Activated CD4-positive, alpha-beta T cell treated with anti-CD3 and anti-CD28 coated beads, Interleukin-2, amount 50 U/mL, for 16 hours (primary cell): ENCODE data around the gene PTGR1.

Source experiments
- DNase-seq: peaks from one replicate; pipeline ENCODE4 v3.0.0-alpha.2; 2020

Gene PTGR1

DNA sequence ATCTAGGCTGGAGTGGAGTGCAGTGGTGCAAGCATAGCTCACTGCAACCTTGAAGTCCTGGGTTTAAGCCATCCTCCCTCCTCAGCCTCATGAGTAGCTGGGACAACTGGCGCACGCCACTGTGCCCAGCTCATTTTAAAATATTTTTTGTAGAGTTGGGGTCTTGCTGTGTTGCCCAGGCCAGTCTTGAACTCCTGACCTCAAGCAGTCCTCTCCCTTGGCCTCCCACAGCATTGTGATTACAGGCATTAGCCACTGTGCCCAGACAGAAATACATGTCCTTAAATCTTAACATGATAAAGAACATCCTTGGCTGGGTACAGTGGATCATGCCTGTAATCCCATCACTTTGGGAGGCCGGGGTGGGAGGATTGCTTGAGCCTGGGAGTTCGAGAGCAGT is 67.7 kb downstream of the PTGR1 start:
- no peak for DNase-seq

DNA sequence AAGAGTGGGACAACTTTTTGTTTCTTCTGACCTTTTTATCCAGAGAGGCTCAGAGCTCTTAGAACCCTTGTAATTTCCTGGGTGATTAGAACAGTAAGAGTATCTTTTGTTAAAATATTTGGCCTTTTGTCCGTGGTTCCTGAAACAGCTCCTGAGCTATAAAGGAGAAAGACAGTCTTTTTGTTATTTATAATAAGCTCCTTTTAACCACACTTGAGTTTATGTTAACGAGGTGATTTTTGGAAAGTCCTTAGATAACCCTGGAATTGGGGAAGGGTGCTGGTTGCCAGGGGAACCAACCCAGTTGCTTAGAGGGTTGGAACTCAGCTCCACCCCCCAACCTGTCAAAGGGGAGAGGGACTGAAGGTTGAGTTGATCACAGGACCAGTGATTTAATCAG is 69.7 kb downstream of the PTGR1 start:
- DNase-seq, result no peak

DNA sequence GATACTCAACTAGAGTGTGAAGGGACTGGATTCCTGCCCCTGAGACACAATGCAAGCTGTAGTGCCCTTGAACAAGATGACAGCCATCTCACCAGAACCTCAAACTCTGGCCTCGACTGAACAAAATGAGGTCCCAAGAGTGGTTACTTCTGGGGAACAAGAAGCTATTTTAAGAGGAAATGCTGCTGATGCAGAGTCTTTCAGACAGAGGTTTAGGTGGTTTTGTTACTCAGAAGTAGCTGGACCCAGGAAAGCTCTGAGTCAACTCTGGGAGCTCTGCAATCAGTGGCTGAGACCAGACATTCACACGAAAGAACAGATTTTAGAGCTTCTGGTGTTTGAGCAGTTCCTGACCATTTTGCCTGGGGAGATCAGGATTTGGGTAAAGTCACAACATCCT is 72.1 kb downstream of the PTGR1 start:
- DNase-seq, result peak; percentile 39

DNA sequence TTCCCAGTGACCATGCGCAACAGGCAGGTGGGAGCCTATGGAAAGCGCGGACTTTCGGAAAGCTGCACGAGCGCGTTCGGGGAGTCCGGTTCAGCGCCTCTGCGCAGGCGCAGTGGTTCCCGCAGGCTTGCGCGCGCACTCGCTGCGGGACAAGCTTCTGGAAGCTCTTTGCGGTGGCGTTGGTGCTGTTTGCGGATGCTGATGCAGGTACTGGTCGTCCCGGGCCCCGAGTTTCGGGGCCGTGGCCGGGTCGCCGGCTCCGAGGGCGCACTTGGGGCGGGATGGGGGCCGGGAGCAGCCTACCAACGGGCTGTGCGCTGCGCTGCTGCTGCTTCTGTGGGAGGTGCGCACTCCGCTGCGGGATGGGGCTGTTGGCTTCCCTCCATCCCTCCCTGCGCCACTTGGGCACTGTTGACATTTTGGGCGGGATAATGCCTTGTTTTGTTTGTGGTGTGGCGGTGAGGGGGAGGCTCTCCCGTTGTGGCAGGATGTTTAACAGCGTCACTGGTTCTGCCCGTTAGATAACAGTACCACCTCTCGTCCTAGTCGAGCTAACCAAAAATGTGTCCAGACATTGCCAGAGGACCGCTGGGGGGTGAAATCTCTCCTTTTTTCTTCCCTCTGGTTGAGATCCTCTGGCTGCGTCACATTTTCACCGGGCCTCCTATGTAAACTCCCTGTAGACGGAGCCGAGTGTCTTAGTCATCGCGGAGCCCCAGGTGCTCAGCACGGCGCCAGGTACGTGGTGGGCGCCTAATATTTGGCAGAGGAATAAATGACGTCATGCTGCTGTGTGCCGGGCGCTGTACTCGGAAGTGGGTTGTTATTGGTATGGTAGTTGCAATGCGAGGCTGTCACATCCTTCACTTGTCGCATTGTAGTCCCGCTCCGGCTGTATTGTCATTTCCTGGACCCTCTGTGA is 74.1 kb downstream of the PTGR1 start, which contains the start of gene ZNF483:
TSS of gene ZNF483 (plus strand) at position 124 of the 922 bp plus-strand sequence. CDS start 2,217 bp downstream, outside the sequence.
- peak; percentile 65 for DNase-seq

DNA sequence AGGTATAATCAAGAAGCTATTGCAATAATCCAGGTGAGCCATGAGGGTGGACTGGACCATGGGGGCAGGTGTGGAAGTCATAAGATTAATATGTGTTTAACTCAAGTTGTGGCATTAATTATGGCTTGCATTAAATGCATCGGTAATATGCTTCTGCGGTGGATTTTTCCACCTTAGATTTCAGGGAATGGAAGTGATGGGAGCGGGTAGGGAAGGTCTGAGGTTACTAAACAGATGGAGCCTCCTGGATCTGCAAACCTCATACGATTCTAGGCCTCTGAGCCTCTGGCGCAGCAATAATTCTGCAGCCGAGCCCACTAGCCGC is 74.8 kb downstream of the PTGR1 start:
- DNase-seq, result no peak

DNA sequence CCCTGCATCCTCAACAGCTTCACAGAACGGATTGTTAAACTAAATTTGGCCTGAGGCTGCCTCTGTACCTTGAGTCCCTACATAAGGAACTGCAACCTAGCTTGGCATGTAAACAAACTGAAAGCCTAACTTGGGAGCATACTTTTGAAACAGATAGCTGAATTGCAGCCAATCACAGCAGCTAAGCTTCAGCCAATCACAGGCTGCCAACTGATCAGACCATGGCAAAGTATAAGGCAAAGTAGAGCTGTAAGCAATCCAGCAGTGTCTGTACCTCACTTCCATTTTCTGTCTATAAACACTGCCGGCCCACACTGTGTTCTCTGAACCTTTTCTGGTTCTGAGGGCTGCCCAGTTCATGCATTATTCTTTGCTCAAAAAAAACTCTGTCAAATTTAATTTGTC is 83.4 kb downstream of the PTGR1 start:
- no peak for DNase-seq

DNA sequence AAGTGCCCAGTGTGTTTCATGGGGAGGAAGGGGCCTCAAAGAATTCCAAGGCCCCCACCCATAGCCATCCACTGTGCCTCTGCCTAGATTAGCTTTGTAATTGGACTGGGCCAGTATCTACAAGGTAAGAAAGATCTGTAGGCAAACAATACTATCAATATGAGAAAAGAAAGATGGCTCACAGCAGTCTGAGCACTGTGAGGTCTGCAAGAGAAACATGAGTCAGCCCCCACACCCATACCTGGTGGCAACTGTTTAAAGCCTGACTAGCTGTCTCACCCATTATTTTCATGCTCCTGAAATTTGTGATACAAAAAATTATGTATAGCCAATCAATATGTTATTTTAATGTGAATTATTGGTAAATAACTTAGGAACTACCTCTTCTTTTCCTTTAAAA is 84.5 kb downstream of the PTGR1 start:
- no peak for DNase-seq
